Measurements from ENCODE around the gene TRAPPC10. TPM values are rescaled to one million over a fixed set of nuclear protein-coding genes. Genes with fewer than 3 reads are reported as not detected.
A peak's percentile ranks its signal among the peaks of the same experiment; 100 is the strongest.

TRAPPC10 gene
- total and polyA plus RNA-seq, 4 donors: 23.8 to 27.1 (median 24.6) TPM

GRCh38 chr21:44011123-44011522 is 986 bp upstream of the TRAPPC10 start:
- no peaks in the 10 kb centered on the region for H3K9me3 ChIP-seq (ENCODE audit: control insufficient read depth, insufficient read depth, low read length)
- peak overlapping the region; percentile 84 for H3K27ac ChIP-seq (ENCODE audit: low read depth, low read length)
- no peak for DNase-seq (ENCODE audit: low read depth in 4 of 6, low spot score in 6 of 6)
- peaks cover 15% of the 10 kb centered on the region for H3K4me1 ChIP-seq (ENCODE audit: control insufficient read depth, insufficient read depth, low read length)
- no peaks in the 10 kb centered on the region for H3K27me3 ChIP-seq (ENCODE audit: control insufficient read depth, insufficient read depth, low read length)
- 85% methylated on average over 7 of the region's 9 CpGs for WGBS (ENCODE audit: insufficient coverage)
- H3K4me3 ChIP-seq (ENCODE audit: low read depth, low read length): peak overlapping the region; percentile 59
- H3K36me3 ChIP-seq (ENCODE audit: control insufficient read depth, insufficient read depth, low read length): no peaks in the 10 kb centered on the region

- peaks cover 15% of the 10 kb centered on the region for H3K4me1 ChIP-seq (ENCODE audit: control insufficient read depth, insufficient read depth, low read length)
- H3K9me3 ChIP-seq (ENCODE audit: control insufficient read depth, insufficient read depth, low read length): no peaks in the 10 kb centered on the region
- DNase-seq (ENCODE audit: low read depth in 4 of 6, low spot score in 6 of 6): peak in 1 of 6 donors; percentile 45
- H3K4me3 ChIP-seq (ENCODE audit: low read depth, low read length): peak overlapping the region; percentile 60
- H3K27ac ChIP-seq (ENCODE audit: low read depth, low read length): no peak overlapping the region
- no peaks in the 10 kb centered on the region for H3K36me3 ChIP-seq (ENCODE audit: control insufficient read depth, insufficient read depth, low read length)
- no peaks in the 10 kb centered on the region for H3K27me3 ChIP-seq (ENCODE audit: control insufficient read depth, insufficient read depth, low read length)
- under 1% methylated on average over 83 of the region's 87 CpGs for WGBS (ENCODE audit: insufficient coverage)
Observed at GRCh38 chr21:44012474-44013379, 618 bp downstream of the TRAPPC10 start.

GRCh38 chr21:44013380-44014088 is 1.4 kb downstream of the TRAPPC10 start:
- Histone ChIP-seq H3K27ac (ENCODE audit: low read depth, low read length) (no peak overlapping the region), H3K4me3 (ENCODE audit: low read depth, low read length) (peak overlapping the region; percentile 60), H3K9me3 (ENCODE audit: control insufficient read depth, insufficient read depth, low read length) (no peaks in the 10 kb centered on the region), H3K4me1 (ENCODE audit: control insufficient read depth, insufficient read depth, low read length) (peaks cover 15% of the 10 kb centered on the region), H3K36me3 (ENCODE audit: control insufficient read depth, insufficient read depth, low read length) (no peaks in the 10 kb centered on the region), H3K27me3 (ENCODE audit: control insufficient read depth, insufficient read depth, low read length) (no peaks in the 10 kb centered on the region)
- WGBS (ENCODE audit: insufficient coverage): 15% methylated on average over 2 of the region's 8 CpGs
- DNase-seq (ENCODE audit: low read depth in 4 of 6, low spot score in 6 of 6): no peak

GRCh38 chr21:44017601-44018000 is 5.5 kb downstream of the TRAPPC10 start:
- Histone ChIP-seq H3K27ac (ENCODE audit: low read depth, low read length) (no peak overlapping the region), H3K36me3 (ENCODE audit: control insufficient read depth, insufficient read depth, low read length) (no peaks in the 10 kb centered on the region), H3K4me1 (ENCODE audit: control insufficient read depth, insufficient read depth, low read length) (peaks cover 6% of the 10 kb centered on the region), H3K27me3 (ENCODE audit: control insufficient read depth, insufficient read depth, low read length) (no peaks in the 10 kb centered on the region), H3K9me3 (ENCODE audit: control insufficient read depth, insufficient read depth, low read length) (no peaks in the 10 kb centered on the region), H3K4me3 (ENCODE audit: low read depth, low read length) (no peak overlapping the region)
- 89% methylated on average over 4 of the region's 9 CpGs for WGBS (ENCODE audit: insufficient coverage)
- DNase-seq (ENCODE audit: low read depth in 4 of 6, low spot score in 6 of 6): no peak

- H3K27ac ChIP-seq (ENCODE audit: low read depth, low read length): no peak overlapping the region
- DNase-seq (ENCODE audit: low read depth in 4 of 6, low spot score in 6 of 6): no peak
- peaks cover 6% of the 10 kb centered on the region for H3K4me1 ChIP-seq (ENCODE audit: control insufficient read depth, insufficient read depth, low read length)
- no peaks in the 10 kb centered on the region for H3K36me3 ChIP-seq (ENCODE audit: control insufficient read depth, insufficient read depth, low read length)
- 98% methylated on average over 4 of the region's 5 CpGs for WGBS (ENCODE audit: insufficient coverage)
- no peaks in the 10 kb centered on the region for H3K27me3 ChIP-seq (ENCODE audit: control insufficient read depth, insufficient read depth, low read length)
- H3K4me3 ChIP-seq (ENCODE audit: low read depth, low read length): no peak overlapping the region
- no peaks in the 10 kb centered on the region for H3K9me3 ChIP-seq (ENCODE audit: control insufficient read depth, insufficient read depth, low read length)
Observed at GRCh38 chr21:44018127-44018526, 6.0 kb downstream of the TRAPPC10 start.

- H3K27me3 ChIP-seq (ENCODE audit: control insufficient read depth, insufficient read depth, low read length): no peaks in the 10 kb centered on the region
- no peak for DNase-seq (ENCODE audit: low read depth in 4 of 6, low spot score in 6 of 6)
- H3K4me1 ChIP-seq (ENCODE audit: control insufficient read depth, insufficient read depth, low read length): peaks cover 3% of the 10 kb centered on the region
- H3K27ac ChIP-seq (ENCODE audit: low read depth, low read length): no peak overlapping the region
- H3K4me3 ChIP-seq (ENCODE audit: low read depth, low read length): no peak overlapping the region
- no peaks in the 10 kb centered on the region for H3K36me3 ChIP-seq (ENCODE audit: control insufficient read depth, insufficient read depth, low read length)
- 96% methylated on average over 9 of the region's 10 CpGs for WGBS (ENCODE audit: insufficient coverage)
- no peaks in the 10 kb centered on the region for H3K9me3 ChIP-seq (ENCODE audit: control insufficient read depth, insufficient read depth, low read length)
Observed at GRCh38 chr21:44018813-44019567, 6.9 kb downstream of the TRAPPC10 start.

GRCh38 chr21:44019568-44019958 is 7.5 kb downstream of the TRAPPC10 start:
- H3K4me3 ChIP-seq (ENCODE audit: low read depth, low read length): no peak overlapping the region
- DNase-seq (ENCODE audit: low read depth in 4 of 6, low spot score in 6 of 6): no peak
- H3K36me3 ChIP-seq (ENCODE audit: control insufficient read depth, insufficient read depth, low read length): no peaks in the 10 kb centered on the region
- H3K4me1 ChIP-seq (ENCODE audit: control insufficient read depth, insufficient read depth, low read length): no peaks in the 10 kb centered on the region
- no peaks in the 10 kb centered on the region for H3K27me3 ChIP-seq (ENCODE audit: control insufficient read depth, insufficient read depth, low read length)
- no peak overlapping the region for H3K27ac ChIP-seq (ENCODE audit: low read depth, low read length)
- H3K9me3 ChIP-seq (ENCODE audit: control insufficient read depth, insufficient read depth, low read length): no peaks in the 10 kb centered on the region
- 94% methylated on average over 8 of the region's 8 CpGs for WGBS (ENCODE audit: insufficient coverage)

GRCh38 chr21:44020551-44020950 is 8.4 kb downstream of the TRAPPC10 start:
- Histone ChIP-seq H3K9me3 (ENCODE audit: control insufficient read depth, insufficient read depth, low read length) (no peaks in the 10 kb centered on the region), H3K4me3 (ENCODE audit: low read depth, low read length) (no peak overlapping the region), H3K27me3 (ENCODE audit: control insufficient read depth, insufficient read depth, low read length) (no peaks in the 10 kb centered on the region), H3K4me1 (ENCODE audit: control insufficient read depth, insufficient read depth, low read length) (peaks cover 6% of the 10 kb centered on the region), H3K27ac (ENCODE audit: low read depth, low read length) (no peak overlapping the region), H3K36me3 (ENCODE audit: control insufficient read depth, insufficient read depth, low read length) (no peaks in the 10 kb centered on the region)
- DNase-seq (ENCODE audit: low read depth in 4 of 6, low spot score in 6 of 6): no peak
- 65% methylated on average over 3 of the region's 4 CpGs for WGBS (ENCODE audit: insufficient coverage)

GRCh38 chr21:44021064-44021463 is 9.0 kb downstream of the TRAPPC10 start:
- WGBS (ENCODE audit: insufficient coverage): 83% methylated on average over 1 of the region's 1 CpG
- Histone ChIP-seq H3K27ac (ENCODE audit: low read depth, low read length) (no peak overlapping the region), H3K9me3 (ENCODE audit: control insufficient read depth, insufficient read depth, low read length) (no peaks in the 10 kb centered on the region), H3K36me3 (ENCODE audit: control insufficient read depth, insufficient read depth, low read length) (no peaks in the 10 kb centered on the region), H3K27me3 (ENCODE audit: control insufficient read depth, insufficient read depth, low read length) (no peaks in the 10 kb centered on the region), H3K4me3 (ENCODE audit: low read depth, low read length) (no peak overlapping the region), H3K4me1 (ENCODE audit: control insufficient read depth, insufficient read depth, low read length) (peaks cover 11% of the 10 kb centered on the region)
- DNase-seq (ENCODE audit: low read depth in 4 of 6, low spot score in 6 of 6): no peak

Data from spinal cord (tissue), 10 donors.